ENCODE results near the gene STIM1.
"Not testable (repeated sequence)": the region's sequence is repeated elsewhere in the genome, so short reads cannot be mapped to it uniquely, and the experiment has no call there.

STIM1 gene

GRCh38 chr11:4084406-4085125 is 229.1 kb downstream of the STIM1 start:
- no peak for DNase-seq

GRCh38 chr11:4085575-4085974 is 230.1 kb downstream of the STIM1 start:
- DNase-seq = no peak

GRCh38 chr11:4086575-4087353 is 231.3 kb downstream of the STIM1 start:
- DNase-seq = no peak

GRCh38 chr11:4087551-4087950 is 232.1 kb downstream of the STIM1 start:
- DNase-seq = no peak

GRCh38 chr11:4090258-4090657 is 234.8 kb downstream of the STIM1 start:
- DNase-seq = no peak

- DNase-seq = no peak
Measured at GRCh38 chr11:4092026-4092425, 236.6 kb downstream of the STIM1 start.

- DNase-seq = no peak
Measured at GRCh38 chr11:4093519-4094347, 238.3 kb downstream of the STIM1 start.

GRCh38 chr11:4094348-4095291 is 239.2 kb downstream of the STIM1 start, which contains the start of gene RRM1:
RRM1 (plus strand) TSS chr11:4094799; CDS start chr11:4095013, 214 bp downstream.
- peak; percentile 88 for DNase-seq

GRCh38 chr11:4095509-4096230 is 240.2 kb downstream of the STIM1 start:
- DNase-seq = no peak

GRCh38 chr11:4098026-4098621 is 242.7 kb downstream of the STIM1 start:
- no peak for DNase-seq

GRCh38 chr11:4102711-4103110 is 247.2 kb downstream of the STIM1 start:
- DNase-seq = no peak

GRCh38 chr11:4103269-4103668 is 247.8 kb downstream of the STIM1 start:
- no peak for DNase-seq

- no peak for DNase-seq
Measured at GRCh38 chr11:4105916-4106315, 250.5 kb downstream of the STIM1 start.

GRCh38 chr11:4111834-4112233 is 256.4 kb downstream of the STIM1 start:
- DNase-seq = no peak

- DNase-seq = no peak
Measured at GRCh38 chr11:4115128-4115527, 259.7 kb downstream of the STIM1 start.

- no peak for DNase-seq
Measured at GRCh38 chr11:4118107-4118506, 262.6 kb downstream of the STIM1 start.

GRCh38 chr11:4123218-4123617 is 267.8 kb downstream of the STIM1 start:
- DNase-seq = no peak

- DNase-seq = no peak
Measured at GRCh38 chr11:4125141-4125540, 269.7 kb downstream of the STIM1 start.

GRCh38 chr11:4127357-4127756 is 271.9 kb downstream of the STIM1 start:
- DNase-seq = no peak

GRCh38 chr11:4130219-4130618 is 274.8 kb downstream of the STIM1 start:
- DNase-seq = not testable (repeated sequence)

GRCh38 chr11:4134806-4135205 is 279.3 kb downstream of the STIM1 start:
- no peak for DNase-seq

Data from NCI-H1694 (cell line).